Hepatocyte (in vitro differentiated cells): Measurements from ENCODE around the gene CAP2. TPM values are rescaled to one million over a fixed set of nuclear protein-coding genes. Genes with fewer than 3 reads are reported as not detected.

Source experiments
- DNase-seq: peaks from one replicate; pipeline ENCODE4 v3.0.0-alpha.2; 2016; ENCODE audit warnings: low spot score
- H2AFZ ChIP-seq: fragments of 200-600 bp; sonication (generic); 2 replicates; pipeline ENCODE4 v1.6.0; 2016; ENCODE audit warnings: antibody characterized with exemption, mild to moderate bottlenecking
- H3K27ac ChIP-seq: fragments of 200-600 bp; sonication (generic); 2 replicates; pipeline ENCODE4 v1.5.1; 2016; ENCODE audit warnings: mild to moderate bottlenecking
- H3K27me3 ChIP-seq: fragments of 200-600 bp; sonication (generic); 2 replicates; pipeline ENCODE4 v1.6.1; 2016
- H3K36me3 ChIP-seq: fragments of 200-600 bp; sonication (generic); replicated peaks from 2 replicates; pipeline ENCODE4 v1.5.1; 2016; ENCODE audit warnings: low read depth; ENCODE audit not compliant: insufficient read depth
- H3K4me1 ChIP-seq: fragments of 200-600 bp; sonication (generic); 2 replicates; pipeline ENCODE4 v1.5.1; 2016; ENCODE audit warnings: mild to moderate bottlenecking, moderate library complexity; ENCODE audit not compliant: insufficient read depth
- H3K4me2 ChIP-seq: fragments of 200-600 bp; sonication (generic); 2 replicates; pipeline ENCODE4 v1.6.0; 2016
- H3K4me3 ChIP-seq: fragments of 200-600 bp; sonication (generic); 2 replicates; pipeline ENCODE4 v1.5.1; 2016; ENCODE audit warnings: mild to moderate bottlenecking
- H3K79me2 ChIP-seq: fragments of 200-600 bp; sonication (generic); 2 replicates; pipeline ENCODE4 v1.6.0; 2017; ENCODE audit warnings: mild to moderate bottlenecking
- H3K9me2 ChIP-seq: fragments of 200-600 bp; sonication (generic); replicated peaks from 2 replicates; pipeline ENCODE4 v1.6.0; 2017; ENCODE audit warnings: mild to moderate bottlenecking; ENCODE audit not compliant: insufficient read depth
- H3K9me3 ChIP-seq: fragments of 200-600 bp; sonication (generic); 2 replicates; pipeline ENCODE4 v1.5.1; 2016; ENCODE audit warnings: low read depth, mild to moderate bottlenecking
- H4K20me1 ChIP-seq: fragments of 200-600 bp; sonication (generic); 2 replicates; pipeline ENCODE4 v1.6.0; 2016; ENCODE audit warnings: mild to moderate bottlenecking; ENCODE audit not compliant: insufficient read depth, poor library complexity, severe bottlenecking
- EZH2 ChIP-seq: fragments of 200-600 bp; sonication (generic); IDR thresholded peaks from 2 replicates; pipeline ENCODE4 v1.6.1; 2016; ENCODE audit warnings: antibody characterized with exemption, mild to moderate bottlenecking, borderline replicate concordance
- EZH2phosphoT487 ChIP-seq: fragments of 200-600 bp; sonication (generic); IDR thresholded peaks from one replicate; pipeline ENCODE4 v1.6.1; 2018; ENCODE audit warnings: antibody characterized with exemption, mild to moderate bottlenecking, low read depth, moderate library complexity; ENCODE audit not compliant: unreplicated experiment, severe bottlenecking
- WGBS: methylation state at CpG from one replicate; pipeline ENCODE4 v1.1.6; 2016; ENCODE audit warnings: low lambda C conversion rate; ENCODE audit errors: missing lambda C conversion rate; 5-methylcytosine and 5-hydroxymethylcytosine counted together
- polyA plus RNA-seq: library from polyadenylated mRNA; unstranded; fragments of >200 nt; fragmentation: Nextera tagmentation; extraction: Ambion mirVana; gene quantifications from 2 replicates; pipeline ENCODE4 v1.2.1, GENCODE V29; 2016
- total RNA-seq: library from RNA; depleted of rRNA; stranded (reverse); fragments of >200 nt; gene quantifications from 2 replicates; pipeline ENCODE4 v1.2.3, GENCODE V29; 2014
- TF ChIP-seq, protein P1 (sequence below): fragments of 200-600 bp; sonication (generic); IDR thresholded peaks from 2 replicates; pipeline ENCODE4 v1.5.1; 2016; ENCODE audit warnings: antibody characterized with exemption, mild to moderate bottlenecking; ENCODE audit not compliant: poor library complexity

The CAP2 gene
- total and polyA plus RNA-seq, 2 experiments from 2014 or later = 6.5 to 8.7 TPM

DNA sequence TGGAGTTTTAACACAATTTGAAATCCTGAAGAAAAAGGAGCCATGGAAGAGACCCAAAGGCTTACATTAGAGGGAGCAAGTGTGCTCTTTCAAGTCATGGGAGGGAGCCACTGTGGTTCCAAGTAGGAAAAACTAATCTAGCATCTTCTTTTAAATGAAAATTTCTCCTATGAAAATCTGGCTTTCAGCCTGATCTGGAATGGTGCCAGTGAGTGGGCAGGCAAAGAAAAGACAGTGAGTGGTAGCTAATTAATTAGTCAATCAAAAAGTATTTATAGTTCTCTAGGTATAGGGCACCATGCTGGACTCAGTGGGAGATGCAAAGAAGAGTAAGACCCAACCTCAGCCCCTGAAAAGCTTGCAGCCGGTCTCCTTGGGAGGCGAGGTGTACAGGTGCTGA, 21.9 kb downstream of the CAP2 start:
- WGBS = 96% methylated on average over 2 of the region's 2 CpGs
- H3K27ac ChIP-seq = no peak overlapping the region
- H4K20me1 ChIP-seq = no peaks in the 10 kb centered on the region
- no peak overlapping the region for H3K4me3 ChIP-seq
- H3K4me1 ChIP-seq = peaks cover 16% of the 10 kb centered on the region
- no peak overlapping the region for H3K4me2 ChIP-seq
- no peak for DNase-seq
- peaks cover 39% of the 10 kb centered on the region for H3K79me2 ChIP-seq
- no peak overlapping the region for H2AFZ ChIP-seq
- no peaks in the 10 kb centered on the region for H3K9me3 ChIP-seq
- TF ChIP-seq, protein P1, sequence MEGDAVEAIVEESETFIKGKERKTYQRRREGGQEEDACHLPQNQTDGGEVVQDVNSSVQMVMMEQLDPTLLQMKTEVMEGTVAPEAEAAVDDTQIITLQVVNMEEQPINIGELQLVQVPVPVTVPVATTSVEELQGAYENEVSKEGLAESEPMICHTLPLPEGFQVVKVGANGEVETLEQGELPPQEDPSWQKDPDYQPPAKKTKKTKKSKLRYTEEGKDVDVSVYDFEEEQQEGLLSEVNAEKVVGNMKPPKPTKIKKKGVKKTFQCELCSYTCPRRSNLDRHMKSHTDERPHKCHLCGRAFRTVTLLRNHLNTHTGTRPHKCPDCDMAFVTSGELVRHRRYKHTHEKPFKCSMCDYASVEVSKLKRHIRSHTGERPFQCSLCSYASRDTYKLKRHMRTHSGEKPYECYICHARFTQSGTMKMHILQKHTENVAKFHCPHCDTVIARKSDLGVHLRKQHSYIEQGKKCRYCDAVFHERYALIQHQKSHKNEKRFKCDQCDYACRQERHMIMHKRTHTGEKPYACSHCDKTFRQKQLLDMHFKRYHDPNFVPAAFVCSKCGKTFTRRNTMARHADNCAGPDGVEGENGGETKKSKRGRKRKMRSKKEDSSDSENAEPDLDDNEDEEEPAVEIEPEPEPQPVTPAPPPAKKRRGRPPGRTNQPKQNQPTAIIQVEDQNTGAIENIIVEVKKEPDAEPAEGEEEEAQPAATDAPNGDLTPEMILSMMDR = no peak
- TF ChIP-seq EZH2phosphoT487 = no peak
- TF ChIP-seq EZH2 = no peak
- H3K9me2 ChIP-seq = no peaks in the 10 kb centered on the region
- H3K36me3 ChIP-seq = no peaks in the 10 kb centered on the region
- no peaks in the 10 kb centered on the region for H3K27me3 ChIP-seq

GRCh38 chr6:17416806-17417205, 23.4 kb downstream of the CAP2 start:
- Histone ChIP-seq H2AFZ (no peak overlapping the region), H3K36me3 (no peaks in the 10 kb centered on the region), H3K27me3 (no peaks in the 10 kb centered on the region), H3K4me3 (no peak overlapping the region), H3K9me3 (no peaks in the 10 kb centered on the region), H3K9me2 (no peaks in the 10 kb centered on the region), H3K79me2 (peaks cover 31% of the 10 kb centered on the region), H3K4me2 (no peak overlapping the region), H4K20me1 (no peaks in the 10 kb centered on the region), H3K27ac (no peak overlapping the region), H3K4me1 (peaks cover 16% of the 10 kb centered on the region)
- TF ChIP-seq EZH2phosphoT487 (no peak), EZH2 (no peak)
- TF ChIP-seq, protein P1 = no peak
- no peak for DNase-seq

DNA sequence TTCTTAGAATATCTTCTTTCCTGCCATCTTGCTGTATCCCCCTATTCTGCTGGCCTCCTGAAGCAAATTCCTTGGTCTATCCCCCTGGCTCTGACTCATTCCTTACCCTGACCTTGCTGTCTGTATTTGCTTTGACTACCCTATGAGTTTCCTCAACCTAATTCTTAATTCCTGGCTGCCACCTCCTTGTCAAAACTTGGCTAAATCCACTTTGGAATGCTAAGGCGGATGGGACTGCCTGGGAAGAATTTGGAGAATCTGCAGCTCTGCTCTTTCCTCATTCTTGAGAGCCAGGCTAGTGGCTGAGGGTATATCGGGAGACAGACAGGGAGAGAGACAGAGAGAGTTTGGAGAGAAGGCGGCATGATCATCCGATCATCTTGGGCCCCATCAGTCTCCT, 24.4 kb downstream of the CAP2 start:
- no peaks in the 10 kb centered on the region for H3K27me3 ChIP-seq
- no peaks in the 10 kb centered on the region for H3K9me3 ChIP-seq
- no peaks in the 10 kb centered on the region for H3K9me2 ChIP-seq
- peak; percentile 14 for DNase-seq
- TF ChIP-seq EZH2 (no peak), EZH2phosphoT487 (no peak)
- TF ChIP-seq, protein P1 = no peak
- H3K4me2 ChIP-seq = peak overlapping the region; percentile 59
- peak overlapping the region; percentile 73 for H3K27ac ChIP-seq
- WGBS = 46% methylated on average over 4 of the region's 4 CpGs
- peaks cover 29% of the 10 kb centered on the region for H3K79me2 ChIP-seq
- no peaks in the 10 kb centered on the region for H3K36me3 ChIP-seq
- H4K20me1 ChIP-seq = no peaks in the 10 kb centered on the region
- H3K4me3 ChIP-seq = no peak overlapping the region
- peaks cover 16% of the 10 kb centered on the region for H3K4me1 ChIP-seq
- peak overlapping the region; percentile 39 for H2AFZ ChIP-seq
